Measurements from ENCODE around the gene CIROP. TPM values are rescaled to one million over a fixed set of nuclear protein-coding genes. Genes with fewer than 3 reads are reported as not detected.
A peak's percentile ranks its signal among the peaks of the same experiment; 100 is the strongest.

Gene CIROP
- total RNA-seq, 4 donors from 2014 or later: 0.19 TPM; not detected in 3

DNA sequence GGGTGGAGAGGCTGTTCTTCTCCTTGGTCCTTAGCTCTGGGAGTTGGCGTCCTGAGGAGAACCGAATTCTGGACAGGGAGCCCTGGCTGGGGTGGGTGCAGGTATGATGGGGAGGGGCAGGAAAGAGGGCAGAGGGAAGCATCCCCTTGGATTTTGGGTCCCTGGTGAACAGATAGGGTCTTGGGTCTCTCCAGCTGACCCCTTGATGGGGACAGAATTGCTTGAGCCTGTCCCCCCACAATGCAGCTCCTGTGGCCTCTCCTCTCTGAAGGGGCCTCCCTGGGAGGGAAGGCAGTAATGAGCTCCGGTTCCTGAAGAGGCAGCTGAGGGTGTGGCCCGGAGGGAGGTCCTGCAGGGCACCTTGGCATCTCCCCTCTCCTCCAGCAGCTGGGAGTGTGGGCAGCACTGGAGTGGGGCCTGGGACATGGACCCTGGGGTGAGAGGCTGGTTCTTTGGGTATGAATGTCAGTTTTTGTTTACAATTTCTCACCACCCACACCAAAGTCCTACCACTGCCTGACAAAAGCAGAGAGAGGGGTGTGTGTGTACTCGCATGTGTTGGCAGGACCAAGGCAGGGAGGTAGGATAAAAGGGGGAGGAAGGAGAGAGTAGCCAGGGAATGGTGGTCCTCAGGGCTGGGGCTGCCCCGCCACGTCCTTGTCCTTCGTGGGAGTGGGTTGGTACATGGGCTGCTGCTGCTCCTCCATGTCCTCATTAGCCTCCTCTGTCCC lies 21.9 kb upstream of the CIROP start:
- TF ChIP-seq EP300 (IDR thresholded peaks at IDR 0.05) (no peak), POLR2A (IDR thresholded peaks at IDR 0.05; ENCODE audit: low read depth) (no peak), POLR2AphosphoS5 (IDR thresholded peaks at IDR 0.05) (no peak), CTCF (IDR thresholded peaks at IDR 0.05) (no peak)
- intact Hi-C loops (cut with DNase I): loop anchor here (10.0 kb wide), 1 partner anchor 178 kb away; the partner anchor contains the start of genes BCL2L2 and PPP1R3E
- peak overlapping the region in 2 of 4 donors; percentile 23 to 47 for H3K27ac ChIP-seq (replicated peaks in 1 of 4)
- peaks cover 18 to 45% (median 43%) of the 10 kb centered on the region in 4 donors for H3K36me3 ChIP-seq
- peaks cover 6 to 43% (median 40%) of the 10 kb centered on the region in 4 donors for H3K4me1 ChIP-seq
- H3K4me3 ChIP-seq: no peak overlapping the region
- no peaks in the 10 kb centered on the region for H3K9me3 ChIP-seq
- WGBS: 88% methylated on average over 7 of the region's 8 CpGs
- no peak for DNase-seq (ENCODE audit: extremely low spot score)
- no peaks in the 10 kb centered on the region for H3K27me3 ChIP-seq

GRCh38 chr14:23125933-23126524 lies 21.2 kb upstream of the CIROP start:
- TF ChIP-seq POLR2A (IDR thresholded peaks at IDR 0.05; ENCODE audit: low read depth) (no peak), POLR2AphosphoS5 (IDR thresholded peaks at IDR 0.05) (peak in 1 of 2 donors; percentile 8)
- 71% methylated on average over 9 of the region's 9 CpGs for WGBS
- H3K9me3 ChIP-seq: no peaks in the 10 kb centered on the region
- H3K4me1 ChIP-seq: peaks cover 12 to 43% (median 40%) of the 10 kb centered on the region in 4 donors
- DNase-seq (ENCODE audit: extremely low spot score): no peak
- peak overlapping the region in 2 of 4 donors; percentile 27 to 47 for H3K27ac ChIP-seq (replicated peaks in 1 of 4)
- H3K27me3 ChIP-seq: no peaks in the 10 kb centered on the region
- intact Hi-C loops (cut with DNase I): loop anchor here (10.0 kb wide), 1 partner anchor 179 kb away; the partner anchor contains the start of genes BCL2L2 and PPP1R3E
- H3K4me3 ChIP-seq: no peak overlapping the region
- H3K36me3 ChIP-seq: peaks cover 12 to 40% (median 38%) of the 10 kb centered on the region in 4 donors

DNA sequence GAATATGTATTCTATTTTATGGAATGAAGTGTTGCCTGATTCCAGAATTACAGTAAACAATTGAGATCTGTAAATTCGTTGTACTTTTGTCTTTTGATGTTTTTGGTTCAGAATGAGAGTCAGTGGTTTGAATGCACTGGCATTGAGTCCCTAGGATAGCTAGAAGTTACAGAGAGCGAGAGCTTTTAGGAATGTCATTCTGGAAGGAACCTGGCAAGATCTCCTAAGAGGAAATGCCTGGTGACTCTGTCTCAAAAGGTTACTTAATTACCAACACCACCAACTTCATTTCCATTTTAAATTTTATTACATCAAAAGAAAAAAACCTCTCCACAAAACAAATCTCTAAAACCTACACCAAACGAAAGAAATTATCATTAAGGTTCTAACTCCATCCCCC lies 20.2 kb upstream of the CIROP start:
- peaks cover 12 to 38% (median 33%) of the 10 kb centered on the region in 4 donors for H3K36me3 ChIP-seq
- 57% methylated on average over 3 of the region's 3 CpGs for WGBS
- no peaks in the 10 kb centered on the region for H3K9me3 ChIP-seq
- H3K4me1 ChIP-seq: peaks cover 14 to 36% (median 33%) of the 10 kb centered on the region in 4 donors
- no peaks in the 10 kb centered on the region for H3K27me3 ChIP-seq
- intact Hi-C loops (cut with DNase I): loop anchor here (10.0 kb wide), 1 partner anchor 180 kb away; the partner anchor contains the start of genes BCL2L2 and PPP1R3E
- TF ChIP-seq EP300 (IDR thresholded peaks at IDR 0.05) (no peak), POLR2AphosphoS5 (IDR thresholded peaks at IDR 0.05) (no peak), POLR2A (IDR thresholded peaks at IDR 0.05; ENCODE audit: low read depth) (no peak), CTCF (IDR thresholded peaks at IDR 0.05) (no peak)
- no peak overlapping the region for H3K27ac ChIP-seq (replicated peaks in 1 of 4)
- DNase-seq (ENCODE audit: extremely low spot score): no peak
- H3K4me3 ChIP-seq: no peak overlapping the region

- no peaks in the 10 kb centered on the region for H3K9me3 ChIP-seq
- H3K4me3 ChIP-seq: no peak overlapping the region
- no peaks in the 10 kb centered on the region for H3K27me3 ChIP-seq
- WGBS: 91% methylated on average over 13 of the region's 13 CpGs
- DNase-seq (ENCODE audit: extremely low spot score): no peak
- peaks cover 12 to 33% (median 29%) of the 10 kb centered on the region in 4 donors for H3K36me3 ChIP-seq
- intact Hi-C loops (cut with DNase I): loop anchor here (10.0 kb wide), 1 partner anchor 180 kb away; the partner anchor contains the start of genes BCL2L2 and PPP1R3E
- TF ChIP-seq POLR2A (IDR thresholded peaks at IDR 0.05; ENCODE audit: low read depth) (no peak), POLR2AphosphoS5 (IDR thresholded peaks at IDR 0.05) (no peak)
- H3K4me1 ChIP-seq: peaks cover 14 to 34% (median 29%) of the 10 kb centered on the region in 4 donors
- H3K27ac ChIP-seq (replicated peaks in 1 of 4): no peak overlapping the region
Observed at GRCh38 chr14:23124337-23124954, 19.7 kb upstream of the CIROP start.

DNA sequence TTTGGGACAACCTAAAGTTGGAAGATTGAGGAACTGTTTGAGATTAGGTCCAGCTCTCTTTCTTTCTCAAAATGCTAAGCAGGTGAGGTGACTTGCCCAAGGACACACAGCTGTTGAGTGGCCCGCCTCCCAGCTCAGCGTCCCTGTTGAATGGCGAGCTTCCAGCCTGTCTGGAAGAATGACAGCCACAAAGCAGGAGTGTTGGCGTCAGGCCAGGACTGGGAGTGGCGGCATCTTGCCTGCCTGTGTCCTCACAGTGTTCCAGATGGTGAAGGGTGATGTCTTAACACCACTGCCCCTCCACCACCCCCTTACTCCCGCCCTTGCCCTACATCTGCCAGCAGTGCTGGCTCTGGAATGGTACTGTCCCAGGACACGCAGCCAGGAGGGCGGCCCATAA lies 18.6 kb upstream of the CIROP start:
- no peak for DNase-seq (ENCODE audit: extremely low spot score)
- Histone ChIP-seq H3K9me3 (no peaks in the 10 kb centered on the region), H3K27ac (replicated peaks in 1 of 4) (peak overlapping the region in 1 of 4 donors; percentile 2), H3K4me3 (no peak overlapping the region), H3K36me3 (peaks cover 6 to 23% (median 19%) of the 10 kb centered on the region in 4 donors), H3K4me1 (peaks cover 14 to 33% (median 28%) of the 10 kb centered on the region in 4 donors), H3K27me3 (no peaks in the 10 kb centered on the region)
- 69% methylated on average over 8 of the region's 8 CpGs for WGBS
- intact Hi-C loops (cut with DNase I): loop anchor here (10.0 kb wide), 1 partner anchor 181 kb away; the partner anchor contains the start of genes BCL2L2 and PPP1R3E
- TF ChIP-seq EP300 (IDR thresholded peaks at IDR 0.05): no peak
- peak; percentile 8 to 25 for TF ChIP-seq POLR2AphosphoS5 (IDR thresholded peaks at IDR 0.05)
